SK-N-SH treated with all-trans-retinoic acid at 6 μM for 48 hours (cell line): ENCODE data around the gene TMEM151B.

ENCODE experiments used
- ATAC-seq: fragments of 200-7000 bp; cut with Tn5 transposase; 3 replicates; pipeline ENCODE4 v1.9.1; 2020; ENCODE audit warnings: mild to moderate bottlenecking, moderate library complexity
- ARNTL ChIP-seq: fragments of 450-650 bp; formaldehyde crosslinking; IDR thresholded peaks from 2 replicates; pipeline ENCODE4 v1.5.0; 2020; ENCODE audit warnings: low read depth, mild to moderate bottlenecking, moderate library complexity, borderline replicate concordance
- CREB5 ChIP-seq: fragments of 250-450 bp; sonication (Bioruptor Pico); IDR thresholded peaks from 2 replicates; pipeline ENCODE4 v1.5.1; 2020; ENCODE audit warnings: low read depth, mild to moderate bottlenecking, moderate library complexity
- CSDC2 ChIP-seq: fragments of 250-450 bp; sonication (Bioruptor Pico); IDR thresholded peaks from 2 replicates; pipeline ENCODE4 v1.5.0; 2020; ENCODE audit warnings: mild to moderate bottlenecking, moderate library complexity
- ESRRG ChIP-seq: fragments of 250-450 bp; sonication (Bioruptor Pico); IDR thresholded peaks from 2 replicates; pipeline ENCODE4 v1.6.1; 2021; ENCODE audit warnings: mild to moderate bottlenecking
- GLIS3 ChIP-seq: fragments of 250-450 bp; sonication (Bioruptor Pico); IDR thresholded peaks from 2 replicates; pipeline ENCODE4 v1.5.0; 2020; ENCODE audit warnings: mild to moderate bottlenecking, moderate library complexity
- ISL1 ChIP-seq: fragments of 250-450 bp; sonication (Bioruptor Pico); IDR thresholded peaks from 2 replicates; pipeline ENCODE4 v2.1.2; 2022; ENCODE audit warnings: mild to moderate bottlenecking, moderate library complexity
- OSR1 ChIP-seq: fragments of 250-450 bp; sonication (Bioruptor Pico); IDR thresholded peaks from 2 replicates; pipeline ENCODE4 v1.8.0; 2022; ENCODE audit warnings: moderate library complexity, mild to moderate bottlenecking, inconsistent platforms
- PATZ1 ChIP-seq: fragments of 250-450 bp; sonication (Bioruptor Pico); IDR thresholded peaks from 2 replicates; pipeline ENCODE4 v1.8.0; 2020; ENCODE audit warnings: mild to moderate bottlenecking, moderate library complexity, borderline replicate concordance
- POU6F1 ChIP-seq: fragments of 250-450 bp; sonication (Bioruptor Pico); IDR thresholded peaks from 2 replicates; pipeline ENCODE4 v1.8.0; 2021; ENCODE audit warnings: low read depth, mild to moderate bottlenecking, moderate library complexity, borderline replicate concordance
- PPARA ChIP-seq: fragments of 250-450 bp; sonication (Bioruptor Pico); IDR thresholded peaks from 2 replicates; pipeline ENCODE4 v1.5.0; 2020; ENCODE audit warnings: mild to moderate bottlenecking, borderline replicate concordance
- RARB ChIP-seq: fragments of 250-450 bp; sonication (Bioruptor Pico); IDR thresholded peaks from 2 replicates; pipeline ENCODE4 v1.8.0; 2021; ENCODE audit warnings: mild to moderate bottlenecking, moderate library complexity
- SNAI2 ChIP-seq: fragments of 250-450 bp; sonication (Bioruptor Pico); IDR thresholded peaks from 2 replicates; pipeline ENCODE4 v1.5.0; 2020; ENCODE audit warnings: mild to moderate bottlenecking, moderate library complexity
- TCF4 ChIP-seq: fragments of 250-450 bp; sonication (Bioruptor Pico); IDR thresholded peaks from 2 replicates; pipeline ENCODE4 v1.8.0; 2021; ENCODE audit warnings: mild to moderate bottlenecking, moderate library complexity, borderline replicate concordance
- TOX ChIP-seq: fragments of 250-450 bp; sonication (Bioruptor Pico); IDR thresholded peaks from 2 replicates; pipeline ENCODE4 v1.8.0; 2021; ENCODE audit warnings: mild to moderate bottlenecking, moderate library complexity, borderline replicate concordance
- TSHZ2 ChIP-seq: fragments of 250-450 bp; sonication (Bioruptor Pico); IDR thresholded peaks from 2 replicates; pipeline ENCODE4 v1.5.0; 2020; ENCODE audit warnings: mild to moderate bottlenecking, moderate library complexity
- ZC3H10 ChIP-seq: fragments of 250-450 bp; sonication (Bioruptor Pico); IDR thresholded peaks from 2 replicates; pipeline ENCODE4 v1.5.1; 2021; ENCODE audit warnings: mild to moderate bottlenecking, moderate library complexity
- ZFP30 ChIP-seq: fragments of 450-650 bp; formaldehyde crosslinking; IDR thresholded peaks from 2 replicates; pipeline ENCODE4 v1.5.0; 2022; ENCODE audit warnings: mild to moderate bottlenecking, moderate library complexity
- ZNF565 ChIP-seq: fragments of 450-650 bp; formaldehyde crosslinking; conservative IDR thresholded peaks from 2 replicates; pipeline ENCODE4 v1.5.0; 2020; ENCODE audit warnings: low read depth, mild to moderate bottlenecking, moderate library complexity
- ZNF70 ChIP-seq: fragments of 450-650 bp; formaldehyde crosslinking; IDR thresholded peaks from 2 replicates; pipeline ENCODE4 v1.5.0; 2020; ENCODE audit warnings: mild to moderate bottlenecking, moderate library complexity
- ZNF8 ChIP-seq: fragments of 450-650 bp; formaldehyde crosslinking; IDR thresholded peaks from 2 replicates; pipeline ENCODE4 v1.5.0; 2020; ENCODE audit warnings: mild to moderate bottlenecking, moderate library complexity

The TMEM151B gene

GRCh38 chr6:44250067-44250717, 20.1 kb upstream of the TMEM151B start:
- TF ChIP-seq RARB (CRISPR knock-in tag), result no peak
- no peak for TF ChIP-seq ZFP30
- no peak for TF ChIP-seq ISL1 (CRISPR knock-in tag)
- TF ChIP-seq TSHZ2, result no peak
- TF ChIP-seq OSR1 (CRISPR knock-in tag), result no peak
- no peak for TF ChIP-seq ARNTL (CRISPR knock-in tag)
- no peak for TF ChIP-seq SNAI2
- no peak for TF ChIP-seq TCF4 (CRISPR knock-in tag)
- no peak for TF ChIP-seq ZNF565
- TF ChIP-seq CSDC2 (CRISPR knock-in tag), result no peak
- no peak for TF ChIP-seq POU6F1 (CRISPR knock-in tag)
- TF ChIP-seq CREB5, result no peak
- no peak for TF ChIP-seq ZNF8 (CRISPR knock-in tag)
- no peak for TF ChIP-seq PPARA (CRISPR knock-in tag)
- no peak for TF ChIP-seq ZNF70 (CRISPR knock-in tag)
- TF ChIP-seq TOX (CRISPR knock-in tag), result no peak
- no peak for TF ChIP-seq PATZ1
- no peak for ATAC-seq

DNA sequence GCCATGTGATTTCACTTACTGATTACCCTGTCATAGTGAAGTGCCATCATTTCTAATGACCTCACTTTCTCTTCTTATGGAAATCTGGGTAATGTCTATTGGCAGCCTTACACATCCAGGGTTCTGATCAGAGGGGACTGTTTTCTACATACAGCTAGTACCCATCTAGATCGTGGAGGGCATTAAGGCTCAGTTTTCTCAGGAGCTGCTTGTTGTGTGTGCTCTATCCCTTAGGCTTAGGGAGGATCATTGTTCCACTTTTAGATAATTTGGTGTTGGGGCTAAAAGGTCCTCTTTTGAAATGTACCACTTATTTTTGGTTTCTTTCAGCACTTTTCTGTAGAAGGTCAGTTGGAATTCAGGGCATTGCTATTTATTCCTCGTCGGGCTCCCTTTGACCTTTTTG, 19.5 kb upstream of the TMEM151B start:
- no peak for ATAC-seq
- no peak for TF ChIP-seq TOX (CRISPR knock-in tag)
- TF ChIP-seq ZFP30, result no peak
- no peak for TF ChIP-seq CSDC2 (CRISPR knock-in tag)
- TF ChIP-seq ZC3H10, result no peak
- no peak for TF ChIP-seq OSR1 (CRISPR knock-in tag)
- TF ChIP-seq ARNTL (CRISPR knock-in tag), result no peak
- TF ChIP-seq TCF4 (CRISPR knock-in tag), result no peak
- TF ChIP-seq PATZ1, result no peak
- no peak for TF ChIP-seq ZNF565
- no peak for TF ChIP-seq TSHZ2
- no peak for TF ChIP-seq ISL1 (CRISPR knock-in tag)
- no peak for TF ChIP-seq SNAI2
- no peak for TF ChIP-seq GLIS3 (CRISPR knock-in tag)
- TF ChIP-seq ZNF70 (CRISPR knock-in tag), result no peak
- TF ChIP-seq PPARA (CRISPR knock-in tag), result no peak
- TF ChIP-seq ESRRG, result no peak
